SK-N-MC (cell line): Measurements from ENCODE around the gene CCDC63.
A peak's percentile ranks its signal among the peaks of the same experiment; 100 is the strongest.

Source experiments
- DNase-seq: peaks from one replicate; pipeline ENCODE4 v3.0.0-alpha.2; 2011; ENCODE audit warnings: low read depth, low spot score
- H3K27ac ChIP-seq: fragments of 200-600 bp; sonication (generic); 2 replicates; pipeline ENCODE4 v1.5.1; 2016; ENCODE audit warnings: mixed run types
- H3K36me3 ChIP-seq: fragments of 200-600 bp; sonication (generic); 2 replicates; pipeline ENCODE4 v1.6.1; 2017; ENCODE audit warnings: antibody characterized with exemption, low read length, mixed read lengths; ENCODE audit not compliant: insufficient read depth
- H3K4me3 ChIP-seq: fragments of 200-600 bp; sonication (generic); 2 replicates; pipeline ENCODE4 v1.5.1; 2016
- H3K9ac ChIP-seq: fragments of 200-600 bp; sonication (generic); 2 replicates; pipeline ENCODE4 v1.8.0; 2017; ENCODE audit warnings: mixed run types, mixed read lengths; ENCODE audit not compliant: insufficient read length
- H3K9me3 ChIP-seq: fragments of 200-600 bp; sonication (generic); 2 replicates; pipeline ENCODE4 v1.6.1; 2017; ENCODE audit warnings: low read depth, mild to moderate bottlenecking, antibody characterized with exemption, low read length, moderate library complexity, mixed read lengths
- EZH2 ChIP-seq: fragments of 200-600 bp; sonication (generic); IDR thresholded peaks from one replicate; pipeline ENCODE4 v1.6.1; 2017; ENCODE audit warnings: antibody characterized with exemption
- FOXP2 ChIP-seq: optimal IDR thresholded peaks from 2 replicates; pipeline ENCODE3; 2011; ENCODE audit warnings: mild to moderate bottlenecking, moderate library complexity; ENCODE audit not compliant: insufficient read depth; ENCODE audit errors: extremely low read length, control extremely low read depth
- POLR2AphosphoS5 ChIP-seq: IDR thresholded peaks from 2 replicates; pipeline ENCODE4 v1.6.1; 2012; ENCODE audit warnings: mild to moderate bottlenecking, low read depth, low read length, borderline replicate concordance

Gene CCDC63

GRCh38 chr12:110861729-110862128 lies 14.9 kb downstream of the CCDC63 start:
- Histone ChIP-seq H3K36me3 (no peaks in the 10 kb centered on the region), H3K27ac (no peak overlapping the region)
- no peak for DNase-seq

GRCh38 chr12:110862329-110862728 lies 15.5 kb downstream of the CCDC63 start:
- TF ChIP-seq POLR2AphosphoS5, result no peak
- no peak for TF ChIP-seq EZH2
- TF ChIP-seq FOXP2, result no peak
- Histone ChIP-seq H3K27ac (no peak overlapping the region), H3K4me3 (no peak overlapping the region), H3K9ac (no peak overlapping the region), H3K36me3 (no peaks in the 10 kb centered on the region), H3K9me3 (no peaks in the 10 kb centered on the region)
- DNase-seq, result no peak

More at GRCh38 chr12:110861729-110862128, 14.9 kb downstream of the CCDC63 start:
- TF ChIP-seq EZH2 (no peak), FOXP2 (no peak), POLR2AphosphoS5 (no peak)
- Histone ChIP-seq H3K9ac (no peak overlapping the region), H3K9me3 (no peaks in the 10 kb centered on the region), H3K4me3 (no peak overlapping the region)

GRCh38 chr12:110863161-110863560 lies 16.4 kb downstream of the CCDC63 start:
- Histone ChIP-seq H3K27ac (no peak overlapping the region), H3K9ac (no peak overlapping the region), H3K36me3 (no peaks in the 10 kb centered on the region), H3K4me3 (no peak overlapping the region), H3K9me3 (no peaks in the 10 kb centered on the region)
- DNase-seq, result no peak
- TF ChIP-seq EZH2, result no peak
- no peak for TF ChIP-seq FOXP2
- TF ChIP-seq POLR2AphosphoS5, result no peak

DNA sequence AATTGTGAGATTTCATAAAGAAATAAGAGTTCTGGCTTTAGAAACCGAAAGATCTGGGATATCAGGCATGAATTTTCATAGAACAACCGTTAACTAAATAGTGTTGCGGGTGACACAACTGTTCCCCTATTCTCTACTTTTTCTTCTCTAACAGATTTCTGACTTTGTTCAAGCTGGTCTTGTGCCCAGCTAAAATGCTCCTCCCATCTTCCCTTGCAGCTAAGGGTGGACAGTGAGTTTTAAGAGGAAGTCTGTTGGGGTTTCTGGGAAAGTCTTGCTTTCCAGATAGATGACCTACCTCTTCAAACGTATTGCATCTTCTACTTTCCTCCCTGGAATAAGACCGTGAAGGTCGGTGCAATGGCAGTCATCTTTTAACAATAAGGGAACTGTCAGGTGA lies 18.7 kb downstream of the CCDC63 start:
- Histone ChIP-seq H3K27ac (no peak overlapping the region), H3K4me3 (no peak overlapping the region), H3K9me3 (no peaks in the 10 kb centered on the region), H3K36me3 (no peaks in the 10 kb centered on the region), H3K9ac (no peak overlapping the region)
- DNase-seq, result no peak
- no peak for TF ChIP-seq POLR2AphosphoS5
- TF ChIP-seq FOXP2, result no peak
- no peak for TF ChIP-seq EZH2

- H3K9ac ChIP-seq, result no peak overlapping the region
- peak overlapping the region; percentile 19; the same call in 1 of the 2 replicates for H3K27ac ChIP-seq
- H3K9me3 ChIP-seq, result no peaks in the 10 kb centered on the region
- DNase-seq, result no peak
- H3K4me3 ChIP-seq, result no peak overlapping the region
- no peak for TF ChIP-seq FOXP2
- TF ChIP-seq POLR2AphosphoS5, result no peak
- no peak for TF ChIP-seq EZH2
- no peaks in the 10 kb centered on the region for H3K36me3 ChIP-seq
Measured at GRCh38 chr12:110869026-110869425, 22.2 kb downstream of the CCDC63 start.

DNA sequence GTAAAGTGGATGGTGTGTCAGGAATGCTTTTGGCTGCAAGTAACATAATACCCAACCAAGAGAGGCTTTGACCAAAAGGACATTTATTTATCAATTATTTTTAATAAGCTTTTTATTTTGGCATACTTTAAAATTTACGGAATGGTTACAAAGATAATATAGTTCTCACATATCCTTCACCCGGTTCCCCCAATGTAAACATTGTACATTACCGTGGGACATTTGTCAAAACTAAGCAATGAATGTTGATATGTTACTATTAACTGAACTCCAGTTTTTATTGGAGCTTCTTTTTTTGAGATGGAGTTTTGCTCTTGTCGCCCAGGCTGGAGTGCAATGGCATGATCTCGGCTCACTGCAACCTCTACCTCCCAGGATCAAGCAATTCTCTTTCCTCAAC lies 23.0 kb downstream of the CCDC63 start:
- TF ChIP-seq EZH2, result no peak
- TF ChIP-seq FOXP2, result no peak
- no peak for TF ChIP-seq POLR2AphosphoS5
- H3K4me3 ChIP-seq, result no peak overlapping the region
- no peak for DNase-seq
- no peak overlapping the region for H3K27ac ChIP-seq
- H3K9ac ChIP-seq, result no peak overlapping the region
- no peaks in the 10 kb centered on the region for H3K36me3 ChIP-seq
- no peaks in the 10 kb centered on the region for H3K9me3 ChIP-seq

GRCh38 chr12:110872100-110872499 lies 25.3 kb downstream of the CCDC63 start:
- TF ChIP-seq POLR2AphosphoS5 (no peak), FOXP2 (no peak), EZH2 (no peak)
- Histone ChIP-seq H3K27ac (no peak overlapping the region), H3K36me3 (no peaks in the 10 kb centered on the region), H3K4me3 (no peak overlapping the region), H3K9ac (no peak overlapping the region), H3K9me3 (no peaks in the 10 kb centered on the region)
- no peak for DNase-seq

DNA sequence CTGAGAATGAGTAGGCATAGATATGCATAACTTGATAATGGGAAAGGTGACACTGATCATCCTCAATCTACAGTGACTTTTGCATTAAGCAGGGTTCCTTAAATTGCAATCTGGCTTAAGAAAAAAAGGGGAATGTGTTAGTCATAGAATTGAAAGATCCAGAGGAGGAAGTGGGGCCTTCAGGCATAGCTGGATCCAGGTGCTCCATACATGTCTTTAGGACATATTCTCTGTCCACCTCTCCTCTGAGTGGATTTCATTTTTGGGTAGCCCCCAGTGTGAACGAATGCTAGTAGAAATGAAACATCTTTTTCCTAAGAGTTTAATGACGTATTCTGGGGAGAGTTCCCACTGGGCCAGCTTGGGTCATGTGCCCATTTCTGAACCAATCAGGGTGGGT lies 27.6 kb downstream of the CCDC63 start:
- TF ChIP-seq FOXP2 (no peak), POLR2AphosphoS5 (no peak), EZH2 (no peak)
- H3K9me3 ChIP-seq, result no peaks in the 10 kb centered on the region
- DNase-seq, result no peak
- no peak overlapping the region for H3K27ac ChIP-seq
- H3K9ac ChIP-seq, result no peak overlapping the region
- no peaks in the 10 kb centered on the region for H3K36me3 ChIP-seq
- H3K4me3 ChIP-seq, result no peak overlapping the region

DNA sequence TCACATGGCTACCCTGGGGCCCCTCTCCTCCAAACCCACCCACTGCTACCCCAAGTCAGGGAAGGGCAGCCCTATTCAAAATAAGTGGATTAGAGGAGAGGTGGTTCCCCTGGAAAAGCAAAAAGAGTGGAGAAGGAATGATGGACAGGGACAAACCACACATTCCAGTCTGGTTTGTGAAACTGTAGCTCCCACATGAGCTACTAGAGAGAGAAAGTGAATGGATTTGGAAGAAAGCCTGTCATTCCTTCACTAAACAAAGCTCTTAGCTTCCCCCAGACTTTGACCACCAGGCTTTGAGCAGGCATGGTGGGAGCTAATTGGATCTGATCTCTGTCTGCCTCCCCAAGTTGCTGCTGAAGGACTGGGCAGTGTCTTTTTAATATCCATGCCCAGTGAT lies 28.0 kb downstream of the CCDC63 start:
- Histone ChIP-seq H3K9me3 (no peaks in the 10 kb centered on the region), H3K36me3 (no peaks in the 10 kb centered on the region), H3K27ac (no peak overlapping the region), H3K4me3 (no peak overlapping the region), H3K9ac (no peak overlapping the region)
- no peak for DNase-seq
- TF ChIP-seq FOXP2, result no peak
- TF ChIP-seq EZH2, result no peak
- TF ChIP-seq POLR2AphosphoS5, result no peak
